GM18870 (cell line): Measurements from ENCODE around the gene SKI.
A peak's percentile ranks its signal among the peaks of the same experiment; 100 is the strongest.

Experiments used
- ATAC-seq: cut with Tn5 transposase; IDR thresholded peaks from one replicate; pipeline ENCODE4 v1.9.1; 2021; ENCODE audit warnings: moderate library complexity; ENCODE audit not compliant: unreplicated experiment

The SKI gene

GRCh38 chr1:2194319-2194897, 33.7 kb upstream of the SKI start, which contains the start of gene FAAP20:
FAAP20 (minus strand) TSS chr1:2194772; CDS start chr1:2194749, 23 bp downstream.
- peak; percentile 11 for ATAC-seq

DNA sequence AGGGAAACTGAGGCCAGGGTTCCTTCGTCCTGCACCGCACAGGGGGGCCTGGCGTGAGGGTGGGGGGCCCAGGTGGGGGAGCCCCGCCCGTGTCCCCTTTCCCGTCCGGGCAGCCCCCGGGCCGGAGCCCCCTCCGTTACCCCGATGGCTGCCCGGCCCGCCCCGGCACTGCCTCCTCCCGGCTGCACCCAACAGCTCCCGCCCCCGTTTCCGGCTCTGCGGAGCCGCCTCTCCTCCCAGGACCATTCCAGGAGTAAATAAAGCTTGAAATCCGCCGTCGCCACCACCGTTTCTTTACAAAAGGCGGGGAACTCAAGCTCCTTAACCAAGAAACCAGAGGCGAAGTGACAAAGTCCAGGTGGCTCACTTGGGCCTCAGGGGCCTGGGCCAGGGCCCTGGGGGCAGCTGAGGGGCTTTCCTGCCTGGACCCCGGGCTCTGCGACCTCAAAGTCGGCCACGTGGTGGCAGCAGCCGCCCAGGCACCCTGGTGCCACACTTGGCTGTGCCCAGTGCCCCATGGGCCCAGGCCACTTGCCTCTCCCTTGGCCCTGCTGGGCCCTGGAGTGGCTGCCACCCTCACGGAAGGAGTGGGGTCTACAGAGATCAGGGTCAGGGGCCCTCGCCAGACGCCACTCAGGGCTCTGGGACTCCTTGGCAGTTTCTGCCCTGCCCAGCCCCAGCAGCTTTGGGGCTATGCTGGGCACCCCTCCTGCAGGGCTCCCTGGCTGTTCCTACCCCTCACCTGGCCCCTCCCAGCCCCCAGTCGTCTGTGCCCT, 33.0 kb upstream of the SKI start:
- peak; percentile 40 for ATAC-seq

DNA sequence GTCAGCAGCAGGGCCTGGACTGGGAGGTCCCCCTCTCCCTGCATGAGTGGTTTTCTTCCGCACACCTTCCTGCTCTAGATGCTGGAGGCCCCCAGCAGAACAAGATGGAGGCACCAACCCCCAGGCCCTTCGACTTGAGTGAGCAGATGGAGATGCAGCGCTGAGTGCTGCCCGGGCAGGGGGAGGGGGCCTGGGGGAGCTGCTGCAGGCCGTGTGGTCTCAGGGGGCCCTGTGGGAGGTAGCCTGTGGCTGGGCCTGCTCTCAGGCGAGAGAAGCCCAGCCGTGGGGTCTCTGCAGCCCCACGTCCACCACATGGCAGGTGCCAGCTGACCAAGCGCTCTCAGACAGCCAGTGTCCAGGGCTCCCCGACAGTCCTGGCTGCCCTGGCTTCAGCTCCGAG, 32.3 kb upstream of the SKI start:
- no peak for ATAC-seq

DNA sequence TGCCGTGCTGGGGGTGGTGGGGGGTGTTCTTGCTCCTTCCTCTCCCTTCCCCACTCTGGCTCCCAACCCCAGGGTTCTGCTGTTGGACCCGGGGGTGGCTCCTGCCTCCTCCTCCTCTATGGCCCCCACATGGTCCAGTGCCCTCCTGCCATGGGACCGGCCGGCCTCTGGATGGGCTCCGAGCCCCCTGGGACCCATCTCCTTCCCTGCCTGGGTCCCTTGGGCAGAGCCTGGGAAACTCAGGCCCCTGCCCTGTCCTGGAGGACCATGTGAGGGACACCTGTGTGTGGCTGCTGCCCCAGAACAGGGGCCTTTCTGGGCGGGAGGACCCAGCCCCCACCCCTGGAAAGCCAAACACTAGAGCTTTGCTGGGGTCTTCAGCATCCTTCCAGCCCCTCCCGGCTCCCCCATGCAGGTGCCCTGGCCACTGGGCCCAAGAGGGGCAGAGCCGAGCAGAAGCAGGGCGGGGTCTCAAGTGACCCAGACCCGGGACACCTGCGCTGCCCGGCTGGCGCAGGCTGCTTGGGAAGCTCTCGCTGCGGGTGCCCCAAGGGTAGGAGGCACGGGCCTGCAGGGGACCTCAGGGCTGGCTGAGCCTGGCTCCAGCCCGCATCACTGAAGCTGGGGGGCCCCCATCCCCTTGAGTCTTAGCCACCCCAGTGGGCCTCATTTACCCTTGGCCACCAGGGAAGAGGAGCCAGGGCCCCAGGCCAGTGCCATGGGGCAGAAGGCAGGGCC, 31.0 kb upstream of the SKI start:
- no peak for ATAC-seq

DNA sequence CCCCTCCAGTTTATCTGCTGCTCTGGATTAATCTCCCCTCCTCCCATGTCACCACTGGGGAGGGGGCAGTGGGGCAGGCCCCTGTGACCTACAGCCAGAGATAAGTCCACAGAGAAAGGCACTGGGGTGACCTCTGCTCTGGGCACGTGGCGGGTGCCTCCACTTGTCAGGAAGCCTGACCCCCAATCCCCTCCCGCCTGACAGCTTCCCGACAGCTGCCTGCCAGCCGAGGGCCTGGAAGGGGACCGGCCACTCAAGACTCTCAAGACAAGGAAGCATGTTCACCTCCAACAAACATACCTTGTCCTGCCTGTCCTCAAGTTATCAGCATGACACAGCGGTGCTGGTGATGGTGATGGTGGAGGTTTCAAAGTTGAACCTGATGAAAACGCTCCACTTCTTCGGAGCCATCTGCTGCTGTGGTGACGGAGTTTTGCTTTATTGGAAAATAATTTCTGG, 30.4 kb upstream of the SKI start:
- ATAC-seq: no peak

DNA sequence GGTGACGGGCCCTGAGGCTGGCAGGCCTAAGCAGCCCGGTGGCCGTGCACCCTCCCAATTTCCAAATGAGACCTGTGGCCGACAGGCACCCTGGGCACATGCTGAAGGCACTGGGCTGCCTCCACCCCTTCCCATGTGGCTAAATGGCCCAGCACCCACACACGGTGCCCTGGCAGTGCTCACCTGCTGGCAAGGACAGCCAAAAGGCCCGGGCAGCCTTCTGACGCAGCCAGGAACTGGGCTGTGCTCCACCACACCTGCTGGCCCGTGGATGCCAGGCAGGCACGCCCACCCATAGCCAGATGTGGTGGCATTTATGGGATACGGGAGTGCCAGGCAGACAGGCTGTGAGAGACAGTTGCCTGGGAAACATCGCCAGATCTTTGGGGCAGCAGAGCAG, 29.5 kb upstream of the SKI start:
- no peak for ATAC-seq

- ATAC-seq: peak; percentile 38
Measured at GRCh38 chr1:2199042-2199810, 28.9 kb upstream of the SKI start.

- no peak for ATAC-seq
Measured at GRCh38 chr1:2200308-2200943, 27.7 kb upstream of the SKI start.

GRCh38 chr1:2201062-2201461, 27.1 kb upstream of the SKI start:
- no peak for ATAC-seq

GRCh38 chr1:2202008-2202575, 26.0 kb upstream of the SKI start:
- no peak for ATAC-seq

DNA sequence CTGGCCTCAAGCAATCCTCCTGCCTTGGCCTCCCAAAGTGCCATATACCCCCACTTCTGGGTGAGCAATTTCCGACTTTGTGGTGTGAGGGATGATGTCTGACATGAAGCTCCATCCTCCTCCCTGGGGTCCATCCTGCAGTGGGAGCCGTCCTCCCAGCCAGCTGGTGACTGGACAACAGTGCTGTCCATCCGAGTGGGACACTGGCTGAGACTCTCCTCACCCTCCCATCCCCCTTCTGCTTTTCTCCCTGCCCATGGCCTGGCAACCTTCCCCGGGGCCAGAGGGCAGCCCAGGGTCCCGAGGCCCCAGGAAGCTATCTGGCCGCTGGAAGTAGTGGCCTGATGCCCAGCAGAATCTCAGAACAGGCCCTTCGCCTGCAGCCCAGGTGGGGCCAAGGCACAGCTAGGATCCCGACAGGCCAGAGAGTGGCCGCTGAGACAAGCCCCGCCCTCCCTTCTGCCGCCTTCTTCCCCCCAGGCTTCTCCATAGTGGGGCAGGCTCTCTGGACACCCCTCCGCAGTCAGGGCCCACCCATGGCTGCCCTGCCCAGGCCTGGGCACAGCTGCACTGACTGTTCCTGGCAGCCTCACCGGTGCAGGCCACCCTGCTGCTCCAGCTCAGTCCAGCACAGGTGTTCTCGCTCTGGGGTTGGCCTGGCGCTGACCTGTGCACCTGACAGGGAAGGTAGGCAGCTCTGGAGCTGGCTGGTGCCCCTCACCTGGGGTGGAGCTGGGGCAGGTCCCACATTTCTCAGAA, 25.1 kb upstream of the SKI start:
- ATAC-seq: no peak

DNA sequence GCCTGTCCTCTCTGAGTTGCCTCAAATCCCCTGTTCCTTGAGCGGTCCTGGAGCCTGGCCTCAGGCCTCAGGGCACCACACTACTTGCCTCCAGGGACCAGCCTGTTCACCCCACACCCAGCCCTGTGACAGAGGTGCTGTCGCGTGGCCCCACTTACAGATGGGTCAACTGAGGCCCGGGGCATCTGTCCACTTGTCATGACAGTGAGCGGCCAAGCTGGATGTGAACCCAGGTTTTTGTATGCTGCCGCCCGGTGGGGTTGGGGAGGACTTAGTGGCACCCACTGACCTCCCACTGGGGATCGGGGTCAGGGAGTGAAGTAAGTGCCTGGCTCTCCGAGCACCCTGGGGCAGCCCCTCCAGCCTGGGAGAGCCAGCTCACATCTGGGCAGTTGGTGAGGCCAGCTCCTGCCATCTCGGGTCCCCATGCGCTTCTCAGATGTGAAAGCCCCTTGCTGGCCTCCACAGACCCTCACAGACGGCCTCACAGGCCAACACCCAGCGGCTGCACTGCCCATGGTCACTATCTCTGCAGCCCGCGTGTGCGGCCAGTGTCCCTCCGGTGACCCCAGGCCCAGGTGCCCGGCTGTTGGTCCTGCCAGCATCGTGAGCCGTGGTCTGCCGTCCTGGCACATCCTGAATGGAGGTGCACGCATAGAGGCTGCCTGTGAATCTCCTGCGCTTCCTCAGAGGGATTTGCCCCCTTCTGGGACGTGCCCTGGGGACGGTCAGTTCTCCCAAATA, 24.3 kb upstream of the SKI start:
- no peak for ATAC-seq

- no peak for ATAC-seq
Measured at GRCh38 chr1:2204415-2205190, 23.5 kb upstream of the SKI start.

DNA sequence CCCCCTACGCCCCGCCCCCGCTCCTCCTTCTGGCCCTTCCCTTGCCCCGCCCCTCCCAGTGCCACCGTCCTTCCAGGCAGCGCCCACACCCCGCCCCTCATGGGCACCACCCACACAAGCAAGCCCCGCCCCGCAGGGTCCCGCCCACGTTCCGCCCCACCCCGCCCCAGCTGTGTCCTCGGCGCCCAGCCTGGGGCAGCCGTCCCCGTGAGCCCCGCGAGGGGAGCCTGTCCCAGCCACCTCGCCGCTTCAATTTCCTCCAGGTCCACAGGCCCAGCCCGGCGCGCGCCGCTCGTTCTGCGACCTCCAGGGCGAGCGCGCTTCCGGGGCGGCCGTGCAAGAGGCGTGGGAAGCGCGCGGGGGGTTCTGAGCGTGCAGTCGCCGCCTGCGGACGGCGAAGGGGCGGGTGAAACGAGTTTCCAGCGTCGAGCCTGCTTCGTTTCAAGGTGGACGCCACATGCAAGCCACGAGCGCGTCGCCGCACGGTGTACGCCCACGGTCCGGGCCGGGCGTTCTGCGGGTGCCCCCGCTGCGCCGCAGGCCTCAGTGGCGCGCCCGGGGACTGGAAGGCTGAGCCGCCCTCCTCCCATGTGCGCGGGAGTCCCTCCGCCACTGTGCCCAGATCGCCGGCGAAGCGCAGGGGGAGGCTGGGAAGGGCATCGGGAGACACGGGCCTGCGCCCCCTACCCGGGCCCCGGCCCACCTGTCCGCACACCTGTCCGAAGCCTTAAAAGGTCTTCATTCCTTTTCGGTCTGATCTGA, 22.7 kb upstream of the SKI start:
- no peak for ATAC-seq

DNA sequence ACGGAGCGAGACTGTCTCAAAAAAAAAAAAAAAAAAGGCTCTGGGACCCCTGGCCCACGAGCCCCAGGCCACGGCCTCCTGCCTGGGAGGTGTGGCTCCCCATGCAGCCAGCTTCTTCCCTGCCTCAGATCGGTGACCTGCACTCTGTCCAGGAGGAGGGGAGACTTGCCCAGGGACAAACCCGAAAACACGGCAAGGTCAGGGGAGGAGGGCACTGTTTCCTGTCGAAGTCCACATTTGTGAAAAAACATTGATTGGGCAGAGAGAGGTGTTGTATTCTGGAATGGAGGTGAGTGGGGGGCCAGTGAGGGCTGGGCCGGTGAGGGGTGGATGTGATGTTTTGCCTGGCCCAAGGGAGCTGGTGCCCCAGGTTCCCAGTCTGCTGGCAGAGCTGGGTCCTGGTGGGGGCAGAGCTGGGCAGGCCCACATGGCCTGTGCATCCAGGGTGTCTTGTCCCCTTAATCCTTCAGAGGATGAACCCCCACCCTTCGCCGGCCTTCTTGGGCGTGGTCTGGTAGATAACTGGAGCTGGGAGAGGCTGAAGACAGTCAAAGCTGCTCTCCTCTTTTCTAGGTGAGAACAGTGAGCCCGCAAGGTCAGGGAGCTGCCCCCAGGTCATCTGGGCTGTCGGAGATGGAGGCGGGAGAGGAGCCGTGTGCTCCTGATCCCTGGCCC, 21.2 kb upstream of the SKI start:
- no peak for ATAC-seq

- ATAC-seq: no peak
Measured at GRCh38 chr1:2208309-2209239, 19.5 kb upstream of the SKI start.
